GM21390 (cell line): ENCODE data around the gene NFYC.
A peak's percentile ranks its signal among the peaks of the same experiment; 100 is the strongest.
"Not testable (repeated sequence)": the region's sequence is repeated elsewhere in the genome, so short reads cannot be mapped to it uniquely, and the experiment has no call there.

Experiments
- ATAC-seq: cut with Tn5 transposase; IDR thresholded peaks from one replicate; pipeline ENCODE4 v1.9.1; 2021; ENCODE audit not compliant: unreplicated experiment

The NFYC gene

GRCh38 chr1:40664791-40665190, 26.7 kb upstream of the NFYC start:
- no peak for ATAC-seq

GRCh38 chr1:40665335-40666171, 26.0 kb upstream of the NFYC start, which contains the start of gene RIMS3:
Gene RIMS3, minus strand, starts transcription at chr1:40665682. Its CDS starts 23,757 bp downstream, at chr1:40641925.
- peak; percentile 74 for ATAC-seq

GRCh38 chr1:40668769-40669525, 22.6 kb upstream of the NFYC start:
- ATAC-seq, result peak; percentile 55

- ATAC-seq, result no peak
Observed at GRCh38 chr1:40673452-40673851, 18.1 kb upstream of the NFYC start.

- no peak for ATAC-seq
Observed at GRCh38 chr1:40676501-40676900, 15.0 kb upstream of the NFYC start.

GRCh38 chr1:40679165-40679953, 12.1 kb upstream of the NFYC start:
- ATAC-seq, result no peak

GRCh38 chr1:40684669-40685068, 6.8 kb upstream of the NFYC start:
- ATAC-seq, result no peak

GRCh38 chr1:40687059-40687458, 4.4 kb upstream of the NFYC start:
- no peak for ATAC-seq

GRCh38 chr1:40687661-40688060, 3.8 kb upstream of the NFYC start:
- no peak for ATAC-seq

GRCh38 chr1:40689737-40690136, 1.8 kb upstream of the NFYC start:
- no peak for ATAC-seq

GRCh38 chr1:40690771-40691537, 550 bp upstream of the NFYC start:
- ATAC-seq, result no peak

- ATAC-seq, result no peak
Observed at GRCh38 chr1:40692429-40692895, 958 bp downstream of the NFYC start.

- ATAC-seq, result no peak
Observed at GRCh38 chr1:40693425-40693824, 1.9 kb downstream of the NFYC start.

GRCh38 chr1:40694353-40694874, 2.9 kb downstream of the NFYC start:
- no peak for ATAC-seq

- ATAC-seq, result no peak
Observed at GRCh38 chr1:40696294-40696693, 4.8 kb downstream of the NFYC start.

GRCh38 chr1:40697436-40697835, 5.9 kb downstream of the NFYC start:
- no peak for ATAC-seq

GRCh38 chr1:40699787-40700186, 8.3 kb downstream of the NFYC start:
- peak; percentile 79 for ATAC-seq

GRCh38 chr1:40701684-40702083, 10.2 kb downstream of the NFYC start:
- no peak for ATAC-seq

- ATAC-seq, result not testable (repeated sequence)
Observed at GRCh38 chr1:40702810-40703209, 11.3 kb downstream of the NFYC start.

- no peak for ATAC-seq
Observed at GRCh38 chr1:40703316-40703715, 11.8 kb downstream of the NFYC start.
